Upper lobe of left lung (tissue), 6 donors: ENCODE results near the gene KIAA0586. TPM values are rescaled to one million over a fixed set of nuclear protein-coding genes. Genes with fewer than 3 reads are reported as not detected.

Experiments
- ATAC-seq, 2 donors: fragments of 200-7000 bp; cut with Tn5 transposase; one replicate each; pipeline ENCODE4 v1.9.1; 2022; ENCODE audit warnings: mild to moderate bottlenecking in 2 of 2, moderate library complexity in 2 of 2; ENCODE audit not compliant: low FRiP score in 2 of 2
- DNase-seq, 2 donors: peaks; one replicate each; pipeline ENCODE4 v3.0.0-alpha.2; 2019 to 2020
- H3K27ac ChIP-seq, 4 donors: fragments of 200-600 bp; sonication (generic); one replicate each; pipeline ENCODE4 v1.5.1; 2016 to 2019
- H3K27me3 ChIP-seq, 4 donors: fragments of 200-600 bp; sonication (generic); one replicate each; pipeline ENCODE4 v1.5.1; 2017 to 2019
- H3K36me3 ChIP-seq, 4 donors: fragments of 200-600 bp; sonication (generic); one replicate each; pipeline ENCODE4 v1.5.1; 2016 to 2019
- H3K4me1 ChIP-seq, 4 donors: fragments of 200-600 bp; sonication (generic); one replicate each; pipeline ENCODE4 v1.5.1; 2018 to 2019
- H3K4me3 ChIP-seq, 4 donors: fragments of 200-600 bp; sonication (generic); one replicate each; pipeline ENCODE4 v1.5.1; 2017 to 2019; ENCODE audit warnings: mild to moderate bottlenecking in 2 of 4, moderate library complexity in 1 of 4
- H3K9me3 ChIP-seq, 4 donors: fragments of 200-600 bp; sonication (generic); one replicate each; pipeline ENCODE4 v1.5.1; 2018 to 2019
- CTCF ChIP-seq, 6 experiments: fragments of 450-650 bp in 4 of 6; fragments of 200-600 bp in 2 of 6; sonication (generic) in 2 of 6; IDR thresholded peaks; one replicate each; pipeline ENCODE4 v1.5.1; 2016 to 2019; ENCODE audit warnings: antibody characterized with exemption in 6 of 6
- EP300 ChIP-seq, 4 donors: sonication (generic); formaldehyde crosslinking; IDR thresholded peaks; one replicate each; pipeline ENCODE4 v1.5.1; 2017; ENCODE audit warnings: antibody characterized with exemption in 4 of 4, control low read depth in 2 of 4
- POLR2A ChIP-seq, 4 donors: fragments of 450-650 bp; IDR thresholded peaks; one replicate each; pipeline ENCODE4 v1.5.1; 2016 to 2017; ENCODE audit warnings: antibody characterized with exemption in 4 of 4, mild to moderate bottlenecking in 2 of 4
- POLR2AphosphoS5 ChIP-seq, 2 donors: sonication (generic); formaldehyde crosslinking; IDR thresholded peaks; one replicate each; pipeline ENCODE4 v1.5.1; 2017; ENCODE audit warnings: antibody characterized with exemption in 2 of 2
- WGBS, 2 donors: methylation state at CpG; one replicate each; pipeline ENCODE4 v1.1.5; 2017 to 2018; 5-methylcytosine and 5-hydroxymethylcytosine counted together
- total RNA-seq, 6 donors: library from RNA; depleted of rRNA in 4 of 6; stranded (reverse); fragments of >200 nt in 4 of 6; gene quantifications; one replicate each; pipeline versions ENCODE4 v1.1.0 to v1.2.1, GENCODE V29; 2016 to 2021
- donor health status: DM: no; HTN: no; CAD: no; lungs with moderate emphysema.
- donor health status: DM: no; HTN: yes; CAD: no; lungs with severe emphysema.

Gene KIAA0586
- total RNA-seq, 6 donors from 2014 or later = 9.2 to 29.3 (median 12.2) TPM

- no peak for ATAC-seq
- H3K4me1 ChIP-seq = peaks cover 0 to 7% (median 1%) of the 10 kb centered on the region in 4 donors
- no peak for DNase-seq
- no peaks in the 10 kb centered on the region for H3K36me3 ChIP-seq
- no peaks in the 10 kb centered on the region for H3K27me3 ChIP-seq
- WGBS, 2 donors = 91% methylated on average over 2 of the region's 2 CpGs
- no peak overlapping the region for H3K4me3 ChIP-seq
- H3K27ac ChIP-seq = no peak overlapping the region
- no peaks in the 10 kb centered on the region for H3K9me3 ChIP-seq
- TF ChIP-seq POLR2A (IDR thresholded peaks at IDR 0.05) (no peak), EP300 (IDR thresholded peaks at IDR 0.05) (no peak), CTCF (IDR thresholded peaks at IDR 0.05) (no peak), POLR2AphosphoS5 (IDR thresholded peaks at IDR 0.05) (no peak)
These were observed 134.6 kb downstream of the KIAA0586 start for GRCh38 chr14:58562141-58562540.

- no peaks in the 10 kb centered on the region for H3K36me3 ChIP-seq
- H3K4me3 ChIP-seq = no peak overlapping the region
- no peak for TF ChIP-seq CTCF (IDR thresholded peaks at IDR 0.05)
- no peak for TF ChIP-seq POLR2A (IDR thresholded peaks at IDR 0.05)
- no peak for TF ChIP-seq POLR2AphosphoS5 (IDR thresholded peaks at IDR 0.05)
- DNase-seq (no peak), ATAC-seq (no peak)
- 80 to 82% methylated on average over 3 of the region's 3 CpGs for WGBS, 2 donors
- H3K27ac ChIP-seq = no peak overlapping the region
- H3K4me1 ChIP-seq = peaks cover 0 to 7% (median 1%) of the 10 kb centered on the region in 4 donors
- no peaks in the 10 kb centered on the region for H3K9me3 ChIP-seq
- H3K27me3 ChIP-seq = no peaks in the 10 kb centered on the region
These were observed 136.5 kb downstream of the KIAA0586 start for GRCh38 chr14:58563978-58564377.

GRCh38 chr14:58565832-58566231, 138.3 kb downstream of the KIAA0586 start:
- Histone ChIP-seq H3K4me3 (no peak overlapping the region), H3K27ac (no peak overlapping the region), H3K9me3 (no peaks in the 10 kb centered on the region), H3K36me3 (no peaks in the 10 kb centered on the region), H3K27me3 (no peaks in the 10 kb centered on the region), H3K4me1 (peaks cover 0 to under 1% (median 0%) of the 10 kb centered on the region in 4 donors)
- no peak for ATAC-seq
- no peak for DNase-seq
- WGBS, 2 donors = 50 to 51% methylated on average over 4 of the region's 4 CpGs
- no peak for TF ChIP-seq CTCF (IDR thresholded peaks at IDR 0.05)
- TF ChIP-seq POLR2A (IDR thresholded peaks at IDR 0.05) = no peak
- no peak for TF ChIP-seq EP300 (IDR thresholded peaks at IDR 0.05)
- TF ChIP-seq POLR2AphosphoS5 (IDR thresholded peaks at IDR 0.05) = no peak

GRCh38 chr14:58566979-58567378, 139.5 kb downstream of the KIAA0586 start:
- WGBS, 2 donors = 86 to 98% methylated on average over 3 of the region's 3 CpGs
- H3K4me1 ChIP-seq = no peaks in the 10 kb centered on the region
- ATAC-seq = no peak
- H3K36me3 ChIP-seq = no peaks in the 10 kb centered on the region
- TF ChIP-seq POLR2AphosphoS5 (IDR thresholded peaks at IDR 0.05) (no peak), EP300 (IDR thresholded peaks at IDR 0.05) (no peak), POLR2A (IDR thresholded peaks at IDR 0.05) (no peak), CTCF (IDR thresholded peaks at IDR 0.05) (no peak)
- no peaks in the 10 kb centered on the region for H3K27me3 ChIP-seq
- no peaks in the 10 kb centered on the region for H3K9me3 ChIP-seq
- DNase-seq = no peak
- H3K27ac ChIP-seq = no peak overlapping the region
- no peak overlapping the region for H3K4me3 ChIP-seq

GRCh38 chr14:58568322-58568721, 140.8 kb downstream of the KIAA0586 start:
- ATAC-seq = no peak
- no peak for DNase-seq

More at GRCh38 chr14:58568322-58568721, 140.8 kb downstream of the KIAA0586 start:
- no peaks in the 10 kb centered on the region for H3K36me3 ChIP-seq
- no peak overlapping the region for H3K27ac ChIP-seq
- no peaks in the 10 kb centered on the region for H3K4me1 ChIP-seq
- no peak overlapping the region for H3K4me3 ChIP-seq
- TF ChIP-seq CTCF (IDR thresholded peaks at IDR 0.05) (no peak), POLR2AphosphoS5 (IDR thresholded peaks at IDR 0.05) (no peak), EP300 (IDR thresholded peaks at IDR 0.05) (no peak), POLR2A (IDR thresholded peaks at IDR 0.05) (no peak)
- H3K27me3 ChIP-seq = no peaks in the 10 kb centered on the region
- WGBS, 2 donors = 85 to 98% methylated on average over 3 of the region's 3 CpGs
- H3K9me3 ChIP-seq = no peaks in the 10 kb centered on the region
